Anterior cingulate cortex (tissue), 58 donors: ENCODE results near the gene OR10H2.
"Not testable (repeated sequence)": the region's sequence is repeated elsewhere in the genome, so short reads cannot be mapped to it uniquely, and the experiment has no call there.

ENCODE experiments used
- DNase-seq, 58 donors: peaks; one replicate each; lab custom pipeline; 2025; lab: John Stamatoyannopoulos, UW

OR10H2 gene

GRCh38 chr19:15759962-15760565 is 32.2 kb downstream of the OR10H2 start:
- no peak for DNase-seq

- no peak for DNase-seq
These were observed 41.8 kb downstream of the OR10H2 start for GRCh38 chr19:15769586-15769985.

GRCh38 chr19:15774159-15774558 is 46.3 kb downstream of the OR10H2 start:
- not testable (repeated sequence) for DNase-seq

GRCh38 chr19:15775249-15775648 is 47.4 kb downstream of the OR10H2 start:
- no peak for DNase-seq

GRCh38 chr19:15776264-15776663 is 48.4 kb downstream of the OR10H2 start:
- no peak for DNase-seq

GRCh38 chr19:15776991-15777970 is 49.5 kb downstream of the OR10H2 start:
- no peak for DNase-seq
